ENCODE results near the gene ST14.

ST14 gene

DNA sequence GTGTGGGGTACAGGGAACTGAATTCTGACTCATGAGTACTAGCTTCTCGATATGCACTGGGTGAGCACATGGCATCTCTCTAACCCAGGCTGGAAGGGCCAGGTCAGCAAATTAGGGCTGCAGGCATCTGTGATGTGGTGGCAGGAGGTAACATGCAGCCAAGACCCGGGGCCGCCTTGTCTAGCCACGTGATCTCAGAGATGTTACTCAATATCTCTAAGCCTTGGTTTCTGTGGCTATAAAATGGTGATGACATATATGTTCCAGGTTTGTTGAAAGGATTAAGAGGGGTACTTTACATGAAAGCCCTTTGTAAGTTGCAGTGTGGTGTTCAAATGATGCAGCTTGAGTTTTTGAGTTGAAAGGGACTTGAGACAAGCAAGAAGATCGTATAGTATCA, 3.2 kb downstream of the ST14 start:
- TF ChIP-seq CTCF (IDR thresholded peaks at IDR 0.05; ENCODE audit: control insufficient read depth, extremely low read depth, insufficient read depth) = no peak
- no peak for DNase-seq (ENCODE audit: low read depth)
- H3K4me3 ChIP-seq (ENCODE audit: low read depth, low read length) = no peak overlapping the region

- TF ChIP-seq CTCF (IDR thresholded peaks at IDR 0.05; ENCODE audit: control insufficient read depth, extremely low read depth, insufficient read depth) = no peak
- DNase-seq (ENCODE audit: low read depth) = no peak
- H3K4me3 ChIP-seq (ENCODE audit: low read depth, low read length) = no peak overlapping the region
These were observed 4.0 kb downstream of the ST14 start for GRCh38 chr11:130163346-130164220.

DNA sequence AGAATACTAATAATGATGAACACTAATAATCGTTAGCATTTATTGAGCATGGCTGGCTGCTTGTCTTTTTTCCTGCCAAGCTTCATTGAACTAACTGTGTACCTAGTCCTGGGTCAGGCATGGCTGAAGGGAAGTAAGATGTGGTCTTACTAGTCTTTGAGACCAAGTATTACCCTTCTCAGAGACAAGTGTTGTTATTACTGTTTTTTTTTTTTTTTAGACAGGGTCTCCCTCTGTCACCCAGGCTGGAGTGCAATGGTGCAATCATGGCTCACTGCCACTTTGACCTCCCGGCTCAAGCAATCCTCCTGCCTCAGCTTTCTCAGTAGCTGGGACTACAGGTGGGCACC, 4.6 kb downstream of the ST14 start:
- no peak for DNase-seq (ENCODE audit: low read depth)

DNA sequence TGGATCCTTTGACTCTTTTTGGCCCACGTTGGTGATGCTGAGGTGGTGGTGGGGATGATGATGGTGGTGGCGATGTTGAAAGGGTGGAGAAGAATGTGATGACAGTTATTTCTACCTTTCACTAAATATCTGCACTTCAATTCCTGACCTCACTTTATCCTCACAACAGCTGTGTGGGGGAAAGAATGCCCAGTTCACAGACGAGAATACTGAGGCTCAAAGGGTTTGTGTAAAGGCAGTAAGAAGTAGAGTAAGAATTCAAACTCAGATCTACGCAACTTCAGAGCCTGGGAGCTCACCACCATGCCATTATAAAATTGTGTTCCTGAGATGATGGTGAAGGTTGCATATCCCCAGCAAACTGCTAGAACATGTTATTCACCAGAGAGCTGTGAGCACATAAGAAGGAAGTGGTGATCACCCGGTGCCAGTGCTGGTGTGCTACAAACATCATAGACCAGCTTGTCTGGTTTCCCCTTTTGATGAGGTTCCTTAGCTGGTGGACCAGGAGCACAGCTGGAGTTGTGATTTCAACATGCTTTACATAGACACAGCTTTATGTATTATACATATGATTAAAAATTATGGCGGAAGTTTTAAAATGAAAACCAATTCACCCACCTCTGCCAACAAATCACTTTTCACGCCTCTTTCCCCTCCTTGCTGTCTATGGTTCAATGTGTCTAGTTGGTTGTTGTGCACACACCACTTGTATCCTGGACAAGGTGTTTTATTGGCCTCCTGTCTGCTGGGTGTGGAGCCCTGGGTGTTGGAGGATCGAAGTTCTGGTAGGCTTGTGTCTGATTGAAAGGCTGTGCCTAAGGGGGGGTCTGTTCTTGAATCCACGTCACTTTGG, 6.2 kb downstream of the ST14 start:
- no peak overlapping the region for H3K4me3 ChIP-seq (ENCODE audit: low read depth, low read length)
- no peak for TF ChIP-seq CTCF (IDR thresholded peaks at IDR 0.05; ENCODE audit: control insufficient read depth, extremely low read depth, insufficient read depth)
- no peak for DNase-seq (ENCODE audit: low read depth)

More for the DNA sequence above, 4.6 kb downstream of the ST14 start:
- H3K4me3 ChIP-seq (ENCODE audit: low read depth, low read length) = no peak overlapping the region
- no peak for TF ChIP-seq CTCF (IDR thresholded peaks at IDR 0.05; ENCODE audit: control insufficient read depth, extremely low read depth, insufficient read depth)

DNA sequence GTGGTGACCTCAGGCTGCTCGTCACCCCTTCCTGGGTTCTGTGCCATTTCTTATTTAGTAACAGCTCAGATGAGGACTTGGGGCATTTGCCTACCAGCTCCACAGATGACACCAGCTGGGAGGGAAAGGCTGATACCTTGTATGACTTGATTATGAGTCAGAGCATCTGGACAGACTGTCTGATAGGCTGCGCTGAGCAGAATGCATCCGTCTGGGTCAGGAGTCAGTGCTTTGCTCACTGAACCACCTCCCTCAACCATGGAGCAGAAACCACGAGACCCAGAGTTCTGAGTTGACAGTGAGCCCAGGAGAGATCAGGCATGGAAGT, 6.8 kb downstream of the ST14 start:
- H3K4me3 ChIP-seq (ENCODE audit: low read depth, low read length) = no peak overlapping the region
- no peak for DNase-seq (ENCODE audit: low read depth)
- TF ChIP-seq CTCF (IDR thresholded peaks at IDR 0.05; ENCODE audit: control insufficient read depth, extremely low read depth, insufficient read depth) = no peak

DNA sequence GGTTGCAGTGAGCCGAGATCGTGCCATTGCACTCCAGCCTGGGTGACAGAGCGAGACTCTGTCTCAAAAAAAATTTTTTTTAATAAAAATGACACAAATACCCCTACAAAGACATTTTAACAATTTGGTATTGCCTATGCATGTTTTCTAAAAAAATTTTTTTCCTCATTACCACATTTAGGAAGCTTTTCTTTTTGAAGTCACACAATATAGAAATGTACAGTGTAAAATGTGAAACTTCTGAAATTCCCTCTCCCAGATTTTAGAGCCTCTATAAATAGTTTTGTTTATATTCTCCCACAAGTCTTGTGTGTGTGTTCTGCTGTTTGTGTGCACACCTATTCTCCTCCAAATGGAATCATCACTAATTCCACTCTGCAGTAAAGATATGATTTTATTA, 7.6 kb downstream of the ST14 start:
- no peak overlapping the region for H3K4me3 ChIP-seq (ENCODE audit: low read depth, low read length)
- TF ChIP-seq CTCF (IDR thresholded peaks at IDR 0.05; ENCODE audit: control insufficient read depth, extremely low read depth, insufficient read depth) = no peak
- no peak for DNase-seq (ENCODE audit: low read depth)
